Neural cell (in vitro differentiated cells): Measurements from ENCODE around the gene SP2.

Experiments
- EP300 ChIP-seq: fragments of 450-650 bp; conservative IDR thresholded peaks from 2 replicates; pipeline ENCODE4 v1.6.1; 2014; ENCODE audit warnings: antibody characterized with exemption, mild to moderate bottlenecking, moderate library complexity; ENCODE audit not compliant: poor library complexity, severe bottlenecking
- MXI1 ChIP-seq: fragments of 450-650 bp; conservative IDR thresholded peaks from 2 replicates; pipeline ENCODE4 v1.6.1; 2014; ENCODE audit warnings: antibody characterized with exemption, mild to moderate bottlenecking; ENCODE audit not compliant: poor library complexity, severe bottlenecking
- POLR2AphosphoS5 ChIP-seq: IDR thresholded peaks from 2 replicates; pipeline ENCODE4 v1.6.1; 2012
- RAD21 ChIP-seq: fragments of 450-650 bp; conservative IDR thresholded peaks from 2 replicates; pipeline ENCODE4 v1.6.1; 2014; ENCODE audit warnings: antibody characterized with exemption, mild to moderate bottlenecking, moderate library complexity
- SMC3 ChIP-seq: fragments of 450-650 bp; conservative IDR thresholded peaks from 2 replicates; pipeline ENCODE4 v1.6.1; 2014; ENCODE audit warnings: antibody characterized with exemption, mild to moderate bottlenecking, moderate library complexity; ENCODE audit not compliant: poor library complexity
- TF ChIP-seq, protein P1 (sequence below): fragments of 450-650 bp; IDR thresholded peaks from 2 replicates; pipeline ENCODE4 v1.5.1; 2014; ENCODE audit warnings: antibody characterized with exemption, mild to moderate bottlenecking, moderate library complexity; ENCODE audit not compliant: poor library complexity, severe bottlenecking
- TF ChIP-seq, protein P2 (sequence below): IDR thresholded peaks from 2 replicates; pipeline ENCODE4 v1.6.1; 2012; ENCODE audit warnings: borderline replicate concordance

DNA sequence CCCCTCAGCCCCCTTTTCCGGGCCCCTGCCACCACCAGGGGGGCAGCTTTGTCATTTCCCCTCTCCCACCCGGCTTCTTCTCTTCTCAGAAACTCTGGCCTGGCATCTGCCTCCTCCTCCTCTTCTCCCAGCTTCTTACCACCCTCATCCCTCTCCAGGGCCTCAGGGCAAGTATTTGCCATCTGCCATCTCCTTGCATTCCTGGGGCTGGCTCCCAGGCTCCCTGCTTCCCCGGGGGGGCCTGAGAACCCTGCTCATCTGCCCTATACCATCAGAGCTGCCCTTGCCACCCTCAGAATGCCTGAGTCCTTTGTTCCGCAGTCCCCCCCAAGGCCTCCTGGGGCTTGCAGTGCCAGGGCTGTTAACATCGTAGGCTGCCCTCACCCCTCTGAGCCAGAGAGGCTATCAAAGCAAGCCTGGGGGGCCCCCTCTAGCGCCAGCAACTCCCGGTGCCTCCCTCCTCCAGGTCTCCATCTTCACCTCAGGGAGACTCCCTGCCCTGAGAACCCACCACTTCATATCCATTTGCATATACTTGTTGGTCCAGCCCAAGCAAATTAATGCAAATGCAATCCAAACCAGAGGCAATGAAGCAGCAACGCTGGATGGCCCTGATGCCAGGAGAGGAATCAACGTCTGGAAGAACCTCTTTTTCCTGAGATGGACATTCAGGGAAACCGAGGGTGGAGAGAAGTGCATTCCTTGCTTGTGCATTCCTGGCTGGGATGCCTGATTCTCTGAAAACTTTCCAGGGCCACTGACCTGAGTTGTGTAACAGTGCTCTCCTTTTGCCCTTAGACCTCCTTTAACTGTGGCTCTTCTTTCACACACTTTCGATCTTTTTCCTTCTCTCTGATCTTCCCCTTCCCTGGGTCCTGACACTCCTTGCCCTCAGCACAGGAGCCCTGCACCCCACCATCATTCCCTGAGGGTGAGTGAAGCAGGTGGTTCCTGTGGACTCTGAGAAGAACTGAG, 20.7 kb upstream of the SP2 start:
- no peak for TF ChIP-seq POLR2AphosphoS5
- TF ChIP-seq, protein P1, sequence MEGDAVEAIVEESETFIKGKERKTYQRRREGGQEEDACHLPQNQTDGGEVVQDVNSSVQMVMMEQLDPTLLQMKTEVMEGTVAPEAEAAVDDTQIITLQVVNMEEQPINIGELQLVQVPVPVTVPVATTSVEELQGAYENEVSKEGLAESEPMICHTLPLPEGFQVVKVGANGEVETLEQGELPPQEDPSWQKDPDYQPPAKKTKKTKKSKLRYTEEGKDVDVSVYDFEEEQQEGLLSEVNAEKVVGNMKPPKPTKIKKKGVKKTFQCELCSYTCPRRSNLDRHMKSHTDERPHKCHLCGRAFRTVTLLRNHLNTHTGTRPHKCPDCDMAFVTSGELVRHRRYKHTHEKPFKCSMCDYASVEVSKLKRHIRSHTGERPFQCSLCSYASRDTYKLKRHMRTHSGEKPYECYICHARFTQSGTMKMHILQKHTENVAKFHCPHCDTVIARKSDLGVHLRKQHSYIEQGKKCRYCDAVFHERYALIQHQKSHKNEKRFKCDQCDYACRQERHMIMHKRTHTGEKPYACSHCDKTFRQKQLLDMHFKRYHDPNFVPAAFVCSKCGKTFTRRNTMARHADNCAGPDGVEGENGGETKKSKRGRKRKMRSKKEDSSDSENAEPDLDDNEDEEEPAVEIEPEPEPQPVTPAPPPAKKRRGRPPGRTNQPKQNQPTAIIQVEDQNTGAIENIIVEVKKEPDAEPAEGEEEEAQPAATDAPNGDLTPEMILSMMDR, result no peak
- TF ChIP-seq RAD21, result no peak
- TF ChIP-seq, protein P2, sequence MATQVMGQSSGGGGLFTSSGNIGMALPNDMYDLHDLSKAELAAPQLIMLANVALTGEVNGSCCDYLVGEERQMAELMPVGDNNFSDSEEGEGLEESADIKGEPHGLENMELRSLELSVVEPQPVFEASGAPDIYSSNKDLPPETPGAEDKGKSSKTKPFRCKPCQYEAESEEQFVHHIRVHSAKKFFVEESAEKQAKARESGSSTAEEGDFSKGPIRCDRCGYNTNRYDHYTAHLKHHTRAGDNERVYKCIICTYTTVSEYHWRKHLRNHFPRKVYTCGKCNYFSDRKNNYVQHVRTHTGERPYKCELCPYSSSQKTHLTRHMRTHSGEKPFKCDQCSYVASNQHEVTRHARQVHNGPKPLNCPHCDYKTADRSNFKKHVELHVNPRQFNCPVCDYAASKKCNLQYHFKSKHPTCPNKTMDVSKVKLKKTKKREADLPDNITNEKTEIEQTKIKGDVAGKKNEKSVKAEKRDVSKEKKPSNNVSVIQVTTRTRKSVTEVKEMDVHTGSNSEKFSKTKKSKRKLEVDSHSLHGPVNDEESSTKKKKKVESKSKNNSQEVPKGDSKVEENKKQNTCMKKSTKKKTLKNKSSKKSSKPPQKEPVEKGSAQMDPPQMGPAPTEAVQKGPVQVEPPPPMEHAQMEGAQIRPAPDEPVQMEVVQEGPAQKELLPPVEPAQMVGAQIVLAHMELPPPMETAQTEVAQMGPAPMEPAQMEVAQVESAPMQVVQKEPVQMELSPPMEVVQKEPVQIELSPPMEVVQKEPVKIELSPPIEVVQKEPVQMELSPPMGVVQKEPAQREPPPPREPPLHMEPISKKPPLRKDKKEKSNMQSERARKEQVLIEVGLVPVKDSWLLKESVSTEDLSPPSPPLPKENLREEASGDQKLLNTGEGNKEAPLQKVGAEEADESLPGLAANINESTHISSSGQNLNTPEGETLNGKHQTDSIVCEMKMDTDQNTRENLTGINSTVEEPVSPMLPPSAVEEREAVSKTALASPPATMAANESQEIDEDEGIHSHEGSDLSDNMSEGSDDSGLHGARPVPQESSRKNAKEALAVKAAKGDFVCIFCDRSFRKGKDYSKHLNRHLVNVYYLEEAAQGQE, result no peak
- no peak for TF ChIP-seq SMC3
- no peak for TF ChIP-seq EP300
- TF ChIP-seq MXI1, result no peak
